ENCODE results near the gene OOSP3.
"Not testable (repeated sequence)": the region's sequence is repeated elsewhere in the genome, so short reads cannot be mapped to it uniquely, and the experiment has no call there.

OOSP3 gene

GRCh38 chr11:59849551-59849950 lies 29.0 kb upstream of the OOSP3 start:
- not testable (repeated sequence) for H3K27ac ChIP-seq (ENCODE audit: low read length); H3K4me1 ChIP-seq (ENCODE audit: control insufficient read depth, insufficient read depth, low read length); H3K9ac ChIP-seq (ENCODE audit: low read length in 2 of 2); H3K4me3 ChIP-seq (ENCODE audit: low read length in 2 of 2); H3K9me3 ChIP-seq (ENCODE audit: control insufficient read depth in 2 of 2, low read length in 2 of 2); H3K36me3 ChIP-seq (ENCODE audit: control insufficient read depth in 2 of 2, insufficient read depth in 2 of 2, low read length in 2 of 2); H3K27me3 ChIP-seq (ENCODE audit: control insufficient read depth in 1 of 2, insufficient read depth in 2 of 2, low read length in 2 of 2)

GRCh38 chr11:59851416-59851815 lies 27.2 kb upstream of the OOSP3 start:
- H3K36me3 ChIP-seq (ENCODE audit: control insufficient read depth in 2 of 2, insufficient read depth in 2 of 2, low read length in 2 of 2); H3K9me3 ChIP-seq (ENCODE audit: control insufficient read depth in 2 of 2, low read length in 2 of 2); H3K9ac ChIP-seq (ENCODE audit: low read length in 2 of 2); H3K4me1 ChIP-seq (ENCODE audit: control insufficient read depth, insufficient read depth, low read length); H3K27ac ChIP-seq (ENCODE audit: low read length); H3K27me3 ChIP-seq (ENCODE audit: control insufficient read depth in 1 of 2, insufficient read depth in 2 of 2, low read length in 2 of 2); H3K4me3 ChIP-seq (ENCODE audit: low read length in 2 of 2): not testable (repeated sequence)

GRCh38 chr11:59854871-59855270 lies 23.7 kb upstream of the OOSP3 start:
- Histone ChIP-seq H3K9me3 (ENCODE audit: control insufficient read depth in 2 of 2, low read length in 2 of 2) (no peaks in the 10 kb centered on the region), H3K27me3 (ENCODE audit: control insufficient read depth in 1 of 2, insufficient read depth in 2 of 2, low read length in 2 of 2) (no peaks in the 10 kb centered on the region), H3K27ac (ENCODE audit: low read length) (no peak overlapping the region), H3K4me3 (ENCODE audit: low read length in 2 of 2) (no peak overlapping the region), H3K36me3 (ENCODE audit: control insufficient read depth in 2 of 2, insufficient read depth in 2 of 2, low read length in 2 of 2) (no peaks in the 10 kb centered on the region), H3K4me1 (ENCODE audit: control insufficient read depth, insufficient read depth, low read length) (no peaks in the 10 kb centered on the region), H3K9ac (ENCODE audit: low read length in 2 of 2) (no peak overlapping the region)

DNA sequence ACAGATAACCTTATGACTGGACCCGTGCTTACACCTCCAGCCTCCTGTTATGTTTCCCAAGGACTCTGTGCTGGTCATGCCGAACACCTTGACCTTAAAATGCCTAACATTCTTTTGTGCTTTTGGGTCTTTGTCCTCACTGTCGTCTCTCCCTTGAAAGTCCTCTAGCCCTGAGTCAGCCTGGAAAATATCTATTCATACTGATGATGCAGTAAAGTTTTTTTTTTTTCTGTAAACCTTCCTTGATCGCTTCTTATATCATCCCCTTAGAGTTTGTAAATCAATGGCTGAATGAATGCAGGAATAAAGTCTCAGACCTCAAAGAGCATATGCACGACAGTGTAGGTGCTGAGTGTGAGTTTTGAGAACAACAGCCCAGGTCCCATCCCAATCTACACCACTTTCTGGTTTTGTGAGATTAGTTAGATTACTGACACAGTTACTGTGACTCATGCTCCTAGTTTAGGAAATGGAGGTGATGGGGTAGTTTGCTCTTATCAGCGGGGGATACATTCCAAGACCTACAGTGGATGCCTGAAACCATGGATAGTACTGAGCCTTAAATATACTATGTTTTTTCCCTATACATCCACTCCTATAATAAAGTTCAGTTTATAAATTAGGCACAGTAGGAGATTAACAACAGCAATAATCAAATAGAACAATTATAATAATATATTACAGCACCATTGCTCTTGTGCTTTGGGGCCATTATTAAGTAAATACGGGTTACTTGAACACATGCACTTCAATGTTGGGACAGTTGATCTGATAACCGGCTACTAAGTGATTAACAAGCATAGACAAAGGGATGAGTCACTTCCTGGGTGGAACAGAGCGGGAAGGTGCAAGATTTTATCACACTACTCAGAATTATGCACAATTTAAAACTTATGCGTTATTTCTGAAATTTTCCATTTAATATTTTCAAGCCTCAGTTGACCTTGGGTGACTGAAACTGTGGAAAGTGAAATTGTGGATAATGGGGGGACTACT lies 20.8 kb upstream of the OOSP3 start:
- no peaks in the 10 kb centered on the region for H3K27me3 ChIP-seq (ENCODE audit: control insufficient read depth in 1 of 2, insufficient read depth in 2 of 2, low read length in 2 of 2)
- H3K36me3 ChIP-seq (ENCODE audit: control insufficient read depth in 2 of 2, insufficient read depth in 2 of 2, low read length in 2 of 2), result no peaks in the 10 kb centered on the region
- no peak overlapping the region for H3K4me3 ChIP-seq (ENCODE audit: low read length in 2 of 2)
- H3K9me3 ChIP-seq (ENCODE audit: control insufficient read depth in 2 of 2, low read length in 2 of 2), result no peaks in the 10 kb centered on the region
- H3K9ac ChIP-seq (ENCODE audit: low read length in 2 of 2), result no peak overlapping the region
- H3K4me1 ChIP-seq (ENCODE audit: control insufficient read depth, insufficient read depth, low read length), result no peaks in the 10 kb centered on the region
- H3K27ac ChIP-seq (ENCODE audit: low read length), result no peak overlapping the region

- Histone ChIP-seq H3K27me3 (ENCODE audit: control insufficient read depth in 1 of 2, insufficient read depth in 2 of 2, low read length in 2 of 2) (no peaks in the 10 kb centered on the region), H3K4me1 (ENCODE audit: control insufficient read depth, insufficient read depth, low read length) (no peaks in the 10 kb centered on the region), H3K36me3 (ENCODE audit: control insufficient read depth in 2 of 2, insufficient read depth in 2 of 2, low read length in 2 of 2) (no peaks in the 10 kb centered on the region), H3K27ac (ENCODE audit: low read length) (no peak overlapping the region), H3K9ac (ENCODE audit: low read length in 2 of 2) (no peak overlapping the region), H3K9me3 (ENCODE audit: control insufficient read depth in 2 of 2, low read length in 2 of 2) (no peaks in the 10 kb centered on the region), H3K4me3 (ENCODE audit: low read length in 2 of 2) (no peak overlapping the region)
These were observed 18.9 kb upstream of the OOSP3 start for GRCh38 chr11:59859673-59860072.

GRCh38 chr11:59862252-59862651 lies 16.3 kb upstream of the OOSP3 start:
- Histone ChIP-seq H3K4me1 (ENCODE audit: control insufficient read depth, insufficient read depth, low read length) (no peaks in the 10 kb centered on the region), H3K27ac (ENCODE audit: low read length) (no peak overlapping the region), H3K36me3 (ENCODE audit: control insufficient read depth in 2 of 2, insufficient read depth in 2 of 2, low read length in 2 of 2) (no peaks in the 10 kb centered on the region), H3K9me3 (ENCODE audit: control insufficient read depth in 2 of 2, low read length in 2 of 2) (no peaks in the 10 kb centered on the region), H3K4me3 (ENCODE audit: low read length in 2 of 2) (no peak overlapping the region), H3K27me3 (ENCODE audit: control insufficient read depth in 1 of 2, insufficient read depth in 2 of 2, low read length in 2 of 2) (no peaks in the 10 kb centered on the region), H3K9ac (ENCODE audit: low read length in 2 of 2) (no peak overlapping the region)

- no peaks in the 10 kb centered on the region for H3K27me3 ChIP-seq (ENCODE audit: control insufficient read depth in 1 of 2, insufficient read depth in 2 of 2, low read length in 2 of 2)
- no peak overlapping the region for H3K4me3 ChIP-seq (ENCODE audit: low read length in 2 of 2)
- no peak overlapping the region for H3K27ac ChIP-seq (ENCODE audit: low read length)
- no peaks in the 10 kb centered on the region for H3K9me3 ChIP-seq (ENCODE audit: control insufficient read depth in 2 of 2, low read length in 2 of 2)
- H3K4me1 ChIP-seq (ENCODE audit: control insufficient read depth, insufficient read depth, low read length), result no peaks in the 10 kb centered on the region
- H3K9ac ChIP-seq (ENCODE audit: low read length in 2 of 2), result no peak overlapping the region
- no peaks in the 10 kb centered on the region for H3K36me3 ChIP-seq (ENCODE audit: control insufficient read depth in 2 of 2, insufficient read depth in 2 of 2, low read length in 2 of 2)
These were observed 13.6 kb upstream of the OOSP3 start for GRCh38 chr11:59865031-59865430.

DNA sequence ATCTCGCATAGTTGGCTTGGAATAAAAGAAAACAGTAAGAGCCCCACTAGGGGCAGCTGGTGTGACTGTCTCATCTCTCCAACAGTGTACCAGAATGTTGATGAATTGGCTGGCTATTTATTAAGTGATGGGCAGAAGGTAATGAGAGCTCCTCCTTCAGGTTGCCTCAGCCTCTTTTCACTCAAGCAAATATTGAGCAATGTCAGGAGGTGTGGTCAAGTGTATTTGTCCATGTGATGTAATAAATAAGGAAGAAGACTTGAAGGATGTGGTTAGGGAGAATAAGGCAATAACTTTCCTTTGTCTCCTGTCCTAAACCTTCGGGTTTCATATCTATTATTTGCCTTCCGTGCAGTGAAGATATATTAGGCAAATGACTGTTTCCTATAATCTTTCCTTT lies 12.2 kb upstream of the OOSP3 start, which contains the start of gene TCN1:
Gene TCN1 (minus strand): TSS at position 91 of the 400 bp plus-strand sequence. CDS start 17 bp downstream, at position 74.
- no peaks in the 10 kb centered on the region for H3K36me3 ChIP-seq (ENCODE audit: control insufficient read depth in 2 of 2, insufficient read depth in 2 of 2, low read length in 2 of 2)
- H3K4me3 ChIP-seq (ENCODE audit: low read length in 2 of 2), result no peak within 1 kb of the TSS
- no peaks in the 10 kb centered on the region for H3K9me3 ChIP-seq (ENCODE audit: control insufficient read depth in 2 of 2, low read length in 2 of 2)
- no peak within 1 kb of the TSS for H3K9ac ChIP-seq (ENCODE audit: low read length in 2 of 2)
- H3K4me1 ChIP-seq (ENCODE audit: control insufficient read depth, insufficient read depth, low read length), result no peaks in the 10 kb centered on the region
- H3K27me3 ChIP-seq (ENCODE audit: control insufficient read depth in 1 of 2, insufficient read depth in 2 of 2, low read length in 2 of 2), result no peaks in the 10 kb centered on the region
- H3K27ac ChIP-seq (ENCODE audit: low read length), result no peak within 1 kb of the TSS

- Histone ChIP-seq H3K36me3 (ENCODE audit: control insufficient read depth in 2 of 2, insufficient read depth in 2 of 2, low read length in 2 of 2) (no peaks in the 10 kb centered on the region), H3K27ac (ENCODE audit: low read length) (no peak overlapping the region), H3K27me3 (ENCODE audit: control insufficient read depth in 1 of 2, insufficient read depth in 2 of 2, low read length in 2 of 2) (no peaks in the 10 kb centered on the region), H3K4me1 (ENCODE audit: control insufficient read depth, insufficient read depth, low read length) (no peaks in the 10 kb centered on the region), H3K9ac (ENCODE audit: low read length in 2 of 2) (no peak overlapping the region), H3K9me3 (ENCODE audit: control insufficient read depth in 2 of 2, low read length in 2 of 2) (no peaks in the 10 kb centered on the region), H3K4me3 (ENCODE audit: low read length in 2 of 2) (no peak overlapping the region)
These were observed 11.7 kb upstream of the OOSP3 start for GRCh38 chr11:59866836-59867235.

GRCh38 chr11:59867946-59868345 lies 10.6 kb upstream of the OOSP3 start:
- Histone ChIP-seq H3K27me3 (ENCODE audit: control insufficient read depth in 1 of 2, insufficient read depth in 2 of 2, low read length in 2 of 2) (no peaks in the 10 kb centered on the region), H3K4me3 (ENCODE audit: low read length in 2 of 2) (no peak overlapping the region), H3K36me3 (ENCODE audit: control insufficient read depth in 2 of 2, insufficient read depth in 2 of 2, low read length in 2 of 2) (no peaks in the 10 kb centered on the region), H3K9me3 (ENCODE audit: control insufficient read depth in 2 of 2, low read length in 2 of 2) (no peaks in the 10 kb centered on the region), H3K4me1 (ENCODE audit: control insufficient read depth, insufficient read depth, low read length) (no peaks in the 10 kb centered on the region), H3K27ac (ENCODE audit: low read length) (no peak overlapping the region), H3K9ac (ENCODE audit: low read length in 2 of 2) (no peak overlapping the region)

DNA sequence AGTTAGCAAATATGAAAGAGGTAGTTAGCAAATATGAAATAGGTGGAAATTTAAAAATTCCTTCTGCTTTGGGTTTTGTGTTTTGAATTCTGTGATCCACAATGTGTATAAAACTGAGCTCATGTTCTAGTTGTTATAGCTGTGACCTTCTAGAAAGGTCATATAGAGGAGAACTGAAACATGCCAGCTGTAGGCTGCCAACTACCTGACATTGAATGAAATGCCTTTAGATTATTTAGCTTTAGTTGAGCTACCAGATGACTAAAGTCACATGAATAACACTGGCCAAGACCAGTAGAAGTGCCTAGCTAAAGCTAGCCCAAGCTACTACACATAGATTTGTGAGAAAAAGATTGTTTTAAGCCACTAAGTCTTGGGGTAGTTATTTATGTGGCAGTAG lies 6.5 kb upstream of the OOSP3 start:
- no peak overlapping the region for H3K27ac ChIP-seq (ENCODE audit: low read length)
- no peak overlapping the region for H3K9ac ChIP-seq (ENCODE audit: low read length in 2 of 2)
- H3K9me3 ChIP-seq (ENCODE audit: control insufficient read depth in 2 of 2, low read length in 2 of 2), result no peaks in the 10 kb centered on the region
- no peaks in the 10 kb centered on the region for H3K27me3 ChIP-seq (ENCODE audit: control insufficient read depth in 1 of 2, insufficient read depth in 2 of 2, low read length in 2 of 2)
- no peaks in the 10 kb centered on the region for H3K36me3 ChIP-seq (ENCODE audit: control insufficient read depth in 2 of 2, insufficient read depth in 2 of 2, low read length in 2 of 2)
- no peaks in the 10 kb centered on the region for H3K4me1 ChIP-seq (ENCODE audit: control insufficient read depth, insufficient read depth, low read length)
- no peak overlapping the region for H3K4me3 ChIP-seq (ENCODE audit: low read length in 2 of 2)

All from stomach smooth muscle (tissue), 2 donors.